ENCODE data around the gene ITGAL. TPM values are rescaled to one million over a fixed set of nuclear protein-coding genes. Genes with fewer than 3 reads are reported as not detected.

Gene ITGAL
- total and polyA plus RNA-seq, 2 of the 13 experiments (the other 11 are each of a cell fraction or from before 2014, with no cell fraction given), result 0.86 to 1.2 TPM

DNA sequence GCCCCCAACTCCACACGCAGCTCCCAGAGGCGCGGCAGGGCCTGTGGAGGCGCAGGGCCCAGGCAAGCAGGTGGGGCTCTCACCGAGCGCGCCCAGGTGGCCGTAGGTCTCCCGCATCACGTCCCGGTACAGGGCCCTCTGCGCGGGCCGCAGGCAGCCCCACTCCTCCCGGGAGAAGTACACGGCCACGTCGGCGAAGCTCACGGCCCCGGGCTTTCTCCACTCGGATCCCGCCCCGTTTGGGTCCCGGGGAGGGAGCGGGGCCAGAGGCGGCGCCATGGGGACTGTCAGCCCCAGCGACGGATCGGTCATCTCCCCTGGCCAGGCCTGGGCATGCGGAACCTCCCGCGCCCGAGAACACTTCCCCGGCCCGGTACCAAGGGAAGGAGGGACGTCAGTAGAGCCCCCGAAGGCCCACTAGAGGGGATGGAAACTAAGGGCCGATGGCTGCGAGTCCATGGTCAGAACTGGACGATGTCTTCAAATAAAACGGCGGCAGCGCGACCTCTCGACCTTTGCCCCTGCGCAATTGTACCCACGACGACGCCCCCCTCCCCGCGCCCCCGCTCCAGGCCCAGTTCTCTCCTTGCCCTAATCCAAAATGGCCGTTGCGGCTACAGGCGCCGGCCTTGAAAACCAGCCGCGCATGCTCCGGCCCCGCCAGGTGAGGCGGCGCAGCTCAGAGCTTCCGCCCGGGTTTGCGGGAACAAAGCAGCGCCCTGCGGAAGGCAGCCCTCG is 62.0 kb downstream of the ITGAL start, which contains the start of gene ZNF747 (continued):
- peak; percentile 96; the same call in 1 of the 2 replicates for TF ChIP-seq ZNF33A (CRISPR knock-in tag; IDR thresholded peaks at IDR 0.05; ENCODE audit: borderline replicate concordance)
- no peak for TF ChIP-seq JDP2 (CRISPR knock-in tag; IDR thresholded peaks at IDR 0.05; ENCODE audit: borderline replicate concordance)
- TF ChIP-seq, protein P1, sequence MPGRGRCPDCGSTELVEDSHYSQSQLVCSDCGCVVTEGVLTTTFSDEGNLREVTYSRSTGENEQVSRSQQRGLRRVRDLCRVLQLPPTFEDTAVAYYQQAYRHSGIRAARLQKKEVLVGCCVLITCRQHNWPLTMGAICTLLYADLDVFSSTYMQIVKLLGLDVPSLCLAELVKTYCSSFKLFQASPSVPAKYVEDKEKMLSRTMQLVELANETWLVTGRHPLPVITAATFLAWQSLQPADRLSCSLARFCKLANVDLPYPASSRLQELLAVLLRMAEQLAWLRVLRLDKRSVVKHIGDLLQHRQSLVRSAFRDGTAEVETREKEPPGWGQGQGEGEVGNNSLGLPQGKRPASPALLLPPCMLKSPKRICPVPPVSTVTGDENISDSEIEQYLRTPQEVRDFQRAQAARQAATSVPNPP (CRISPR knock-in tag; IDR thresholded peaks at IDR 0.05), result peak; percentile 93; the same call in 1 of the 2 replicates
- TF ChIP-seq, protein P2, sequence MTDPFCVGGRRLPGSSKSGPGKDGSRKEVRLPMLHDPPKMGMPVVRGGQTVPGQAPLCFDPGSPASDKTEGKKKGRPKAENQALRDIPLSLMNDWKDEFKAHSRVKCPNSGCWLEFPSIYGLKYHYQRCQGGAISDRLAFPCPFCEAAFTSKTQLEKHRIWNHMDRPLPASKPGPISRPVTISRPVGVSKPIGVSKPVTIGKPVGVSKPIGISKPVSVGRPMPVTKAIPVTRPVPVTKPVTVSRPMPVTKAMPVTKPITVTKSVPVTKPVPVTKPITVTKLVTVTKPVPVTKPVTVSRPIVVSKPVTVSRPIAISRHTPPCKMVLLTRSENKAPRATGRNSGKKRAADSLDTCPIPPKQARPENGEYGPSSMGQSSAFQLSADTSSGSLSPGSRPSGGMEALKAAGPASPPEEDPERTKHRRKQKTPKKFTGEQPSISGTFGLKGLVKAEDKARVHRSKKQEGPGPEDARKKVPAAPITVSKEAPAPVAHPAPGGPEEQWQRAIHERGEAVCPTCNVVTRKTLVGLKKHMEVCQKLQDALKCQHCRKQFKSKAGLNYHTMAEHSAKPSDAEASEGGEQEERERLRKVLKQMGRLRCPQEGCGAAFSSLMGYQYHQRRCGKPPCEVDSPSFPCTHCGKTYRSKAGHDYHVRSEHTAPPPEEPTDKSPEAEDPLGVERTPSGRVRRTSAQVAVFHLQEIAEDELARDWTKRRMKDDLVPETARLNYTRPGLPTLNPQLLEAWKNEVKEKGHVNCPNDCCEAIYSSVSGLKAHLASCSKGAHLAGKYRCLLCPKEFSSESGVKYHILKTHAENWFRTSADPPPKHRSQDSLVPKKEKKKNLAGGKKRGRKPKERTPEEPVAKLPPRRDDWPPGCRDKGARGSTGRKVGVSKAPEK (CRISPR knock-in tag; IDR thresholded peaks at IDR 0.05; ENCODE audit: borderline replicate concordance), result peak; percentile 95
- no peak for TF ChIP-seq TCF7L2 (IDR thresholded peaks at IDR 0.05; ENCODE audit: low read depth, low read length)
- TF ChIP-seq ZFP36L1 (CRISPR knock-in tag; IDR thresholded peaks at IDR 0.05), result peak; percentile 77
- TF ChIP-seq ZNF703 (CRISPR knock-in tag; IDR thresholded peaks at IDR 0.05; ENCODE audit: borderline replicate concordance), result 0 out of 2 replicates have a peak, but pooled peaks have one; percentile 76
- TF ChIP-seq, protein P3, sequence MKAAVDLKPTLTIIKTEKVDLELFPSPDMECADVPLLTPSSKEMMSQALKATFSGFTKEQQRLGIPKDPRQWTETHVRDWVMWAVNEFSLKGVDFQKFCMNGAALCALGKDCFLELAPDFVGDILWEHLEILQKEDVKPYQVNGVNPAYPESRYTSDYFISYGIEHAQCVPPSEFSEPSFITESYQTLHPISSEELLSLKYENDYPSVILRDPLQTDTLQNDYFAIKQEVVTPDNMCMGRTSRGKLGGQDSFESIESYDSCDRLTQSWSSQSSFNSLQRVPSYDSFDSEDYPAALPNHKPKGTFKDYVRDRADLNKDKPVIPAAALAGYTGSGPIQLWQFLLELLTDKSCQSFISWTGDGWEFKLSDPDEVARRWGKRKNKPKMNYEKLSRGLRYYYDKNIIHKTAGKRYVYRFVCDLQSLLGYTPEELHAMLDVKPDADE (CRISPR knock-in tag; IDR thresholded peaks at IDR 0.05), result peak; percentile 40; the same call in 1 of the 2 replicates
- TF ChIP-seq, protein P4, sequence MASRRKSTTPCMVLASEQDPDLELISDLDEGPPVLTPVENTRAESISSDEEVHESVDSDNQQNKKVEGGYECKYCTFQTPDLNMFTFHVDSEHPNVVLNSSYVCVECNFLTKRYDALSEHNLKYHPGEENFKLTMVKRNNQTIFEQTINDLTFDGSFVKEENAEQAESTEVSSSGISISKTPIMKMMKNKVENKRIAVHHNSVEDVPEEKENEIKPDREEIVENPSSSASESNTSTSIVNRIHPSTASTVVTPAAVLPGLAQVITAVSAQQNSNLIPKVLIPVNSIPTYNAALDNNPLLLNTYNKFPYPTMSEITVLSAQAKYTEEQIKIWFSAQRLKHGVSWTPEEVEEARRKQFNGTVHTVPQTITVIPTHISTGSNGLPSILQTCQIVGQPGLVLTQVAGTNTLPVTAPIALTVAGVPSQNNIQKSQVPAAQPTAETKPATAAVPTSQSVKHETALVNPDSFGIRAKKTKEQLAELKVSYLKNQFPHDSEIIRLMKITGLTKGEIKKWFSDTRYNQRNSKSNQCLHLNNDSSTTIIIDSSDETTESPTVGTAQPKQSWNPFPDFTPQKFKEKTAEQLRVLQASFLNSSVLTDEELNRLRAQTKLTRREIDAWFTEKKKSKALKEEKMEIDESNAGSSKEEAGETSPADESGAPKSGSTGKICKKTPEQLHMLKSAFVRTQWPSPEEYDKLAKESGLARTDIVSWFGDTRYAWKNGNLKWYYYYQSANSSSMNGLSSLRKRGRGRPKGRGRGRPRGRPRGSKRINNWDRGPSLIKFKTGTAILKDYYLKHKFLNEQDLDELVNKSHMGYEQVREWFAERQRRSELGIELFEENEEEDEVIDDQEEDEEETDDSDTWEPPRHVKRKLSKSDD (CRISPR knock-in tag; IDR thresholded peaks at IDR 0.05; ENCODE audit: low read depth), result peak; percentile 98
- no peak for TF ChIP-seq ZNF570 (CRISPR knock-in tag; IDR thresholded peaks at IDR 0.05; ENCODE audit: borderline replicate concordance)
- TF ChIP-seq, protein P5, sequence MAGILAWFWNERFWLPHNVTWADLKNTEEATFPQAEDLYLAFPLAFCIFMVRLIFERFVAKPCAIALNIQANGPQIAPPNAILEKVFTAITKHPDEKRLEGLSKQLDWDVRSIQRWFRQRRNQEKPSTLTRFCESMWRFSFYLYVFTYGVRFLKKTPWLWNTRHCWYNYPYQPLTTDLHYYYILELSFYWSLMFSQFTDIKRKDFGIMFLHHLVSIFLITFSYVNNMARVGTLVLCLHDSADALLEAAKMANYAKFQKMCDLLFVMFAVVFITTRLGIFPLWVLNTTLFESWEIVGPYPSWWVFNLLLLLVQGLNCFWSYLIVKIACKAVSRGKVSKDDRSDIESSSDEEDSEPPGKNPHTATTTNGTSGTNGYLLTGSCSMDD (CRISPR knock-in tag; IDR thresholded peaks at IDR 0.05), result no peak
- TF ChIP-seq, protein P6, sequence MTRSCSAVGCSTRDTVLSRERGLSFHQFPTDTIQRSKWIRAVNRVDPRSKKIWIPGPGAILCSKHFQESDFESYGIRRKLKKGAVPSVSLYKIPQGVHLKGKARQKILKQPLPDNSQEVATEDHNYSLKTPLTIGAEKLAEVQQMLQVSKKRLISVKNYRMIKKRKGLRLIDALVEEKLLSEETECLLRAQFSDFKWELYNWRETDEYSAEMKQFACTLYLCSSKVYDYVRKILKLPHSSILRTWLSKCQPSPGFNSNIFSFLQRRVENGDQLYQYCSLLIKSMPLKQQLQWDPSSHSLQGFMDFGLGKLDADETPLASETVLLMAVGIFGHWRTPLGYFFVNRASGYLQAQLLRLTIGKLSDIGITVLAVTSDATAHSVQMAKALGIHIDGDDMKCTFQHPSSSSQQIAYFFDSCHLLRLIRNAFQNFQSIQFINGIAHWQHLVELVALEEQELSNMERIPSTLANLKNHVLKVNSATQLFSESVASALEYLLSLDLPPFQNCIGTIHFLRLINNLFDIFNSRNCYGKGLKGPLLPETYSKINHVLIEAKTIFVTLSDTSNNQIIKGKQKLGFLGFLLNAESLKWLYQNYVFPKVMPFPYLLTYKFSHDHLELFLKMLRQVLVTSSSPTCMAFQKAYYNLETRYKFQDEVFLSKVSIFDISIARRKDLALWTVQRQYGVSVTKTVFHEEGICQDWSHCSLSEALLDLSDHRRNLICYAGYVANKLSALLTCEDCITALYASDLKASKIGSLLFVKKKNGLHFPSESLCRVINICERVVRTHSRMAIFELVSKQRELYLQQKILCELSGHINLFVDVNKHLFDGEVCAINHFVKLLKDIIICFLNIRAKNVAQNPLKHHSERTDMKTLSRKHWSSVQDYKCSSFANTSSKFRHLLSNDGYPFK (CRISPR knock-in tag; IDR thresholded peaks at IDR 0.05; ENCODE audit: borderline replicate concordance), result peak; percentile 80; the same call in 1 of the 2 replicates
- TF ChIP-seq SOX13 (IDR thresholded peaks at IDR 0.05), result no peak
- no peak for TF ChIP-seq SOX13 (CRISPR knock-in tag; conservative IDR thresholded peaks at IDR 0.05 in 1 of 2, IDR thresholded peaks at IDR 0.05 in 1 of 2)
